ENCODE results near the gene ACTL10.

ACTL10 gene

DNA sequence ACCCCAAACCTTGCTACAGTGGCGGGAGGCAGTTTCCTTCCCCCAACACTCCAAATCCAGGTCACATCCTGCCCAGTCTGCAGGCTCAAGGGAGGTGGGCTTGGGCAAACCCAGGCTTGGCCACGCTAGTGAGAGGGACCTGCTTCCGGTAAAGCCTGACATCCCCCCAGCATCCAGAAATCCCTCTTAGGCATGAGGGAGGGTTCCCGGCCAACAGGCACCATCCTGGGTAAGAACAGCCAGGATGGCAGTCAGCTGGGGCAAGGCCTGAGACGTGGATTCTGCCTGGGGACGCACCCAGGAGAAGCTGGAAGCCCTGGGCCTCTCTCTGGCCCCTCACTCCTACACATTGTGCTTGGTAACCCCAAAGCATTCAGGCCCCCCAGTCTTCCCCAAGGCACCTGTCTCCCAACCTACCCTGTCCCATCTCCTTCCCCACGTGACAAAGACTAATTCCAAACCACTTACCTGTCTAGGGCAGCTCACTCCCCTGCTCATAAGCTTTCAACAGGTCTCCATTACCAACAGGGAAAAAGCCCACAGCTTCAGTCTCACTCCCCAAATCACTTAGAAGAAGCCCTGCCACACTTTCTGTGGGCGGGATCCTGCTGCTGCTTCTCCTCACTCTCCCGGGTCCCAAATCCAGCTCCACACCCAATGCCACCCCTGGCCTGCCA, 2.5 kb upstream of the ACTL10 start:
- DNase-seq (ENCODE audit: low read depth): no peak

DNA sequence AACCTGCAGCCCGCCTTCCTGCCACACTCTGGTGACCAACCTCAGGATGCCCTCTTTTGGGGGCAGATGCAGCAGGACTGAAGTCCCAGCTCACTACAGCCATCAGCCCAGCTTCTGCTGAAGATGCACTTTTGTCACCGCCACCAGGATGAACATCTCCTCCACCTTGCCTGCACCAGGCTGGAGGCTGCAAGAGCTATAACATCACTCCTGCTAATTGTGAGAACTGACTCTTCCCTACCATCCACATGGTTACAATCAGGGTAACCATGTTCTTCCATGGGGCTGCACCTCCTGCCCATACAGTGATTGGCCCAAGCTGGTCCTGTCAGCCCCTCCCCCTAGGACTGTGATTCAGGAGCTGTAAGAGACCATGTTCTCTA, 2.0 kb upstream of the ACTL10 start:
- DNase-seq (ENCODE audit: low read depth): no peak

DNA sequence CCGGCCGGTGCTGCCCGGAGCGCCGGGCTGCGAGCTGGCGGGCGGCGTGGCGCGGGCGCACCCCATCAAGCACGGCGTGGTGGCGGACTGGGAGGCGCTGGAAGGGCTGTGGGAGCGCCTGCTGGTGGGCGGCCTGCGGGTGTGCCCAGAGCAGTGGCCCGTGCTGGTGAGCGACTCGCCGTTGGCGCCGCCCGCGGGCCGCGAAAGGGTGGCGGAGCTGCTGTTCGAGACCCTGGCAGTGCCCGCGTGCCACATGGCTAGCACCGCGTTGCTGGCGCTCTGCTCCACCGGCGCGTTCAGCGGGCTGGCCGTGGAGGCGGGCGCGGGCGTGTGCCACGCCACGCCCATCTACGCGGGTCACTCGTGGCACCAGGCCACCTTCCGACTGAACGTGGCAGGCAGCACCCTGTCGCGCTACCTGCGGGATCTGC, 517 bp downstream of the ACTL10 start:
- DNase-seq (ENCODE audit: low read depth): no peak

DNA sequence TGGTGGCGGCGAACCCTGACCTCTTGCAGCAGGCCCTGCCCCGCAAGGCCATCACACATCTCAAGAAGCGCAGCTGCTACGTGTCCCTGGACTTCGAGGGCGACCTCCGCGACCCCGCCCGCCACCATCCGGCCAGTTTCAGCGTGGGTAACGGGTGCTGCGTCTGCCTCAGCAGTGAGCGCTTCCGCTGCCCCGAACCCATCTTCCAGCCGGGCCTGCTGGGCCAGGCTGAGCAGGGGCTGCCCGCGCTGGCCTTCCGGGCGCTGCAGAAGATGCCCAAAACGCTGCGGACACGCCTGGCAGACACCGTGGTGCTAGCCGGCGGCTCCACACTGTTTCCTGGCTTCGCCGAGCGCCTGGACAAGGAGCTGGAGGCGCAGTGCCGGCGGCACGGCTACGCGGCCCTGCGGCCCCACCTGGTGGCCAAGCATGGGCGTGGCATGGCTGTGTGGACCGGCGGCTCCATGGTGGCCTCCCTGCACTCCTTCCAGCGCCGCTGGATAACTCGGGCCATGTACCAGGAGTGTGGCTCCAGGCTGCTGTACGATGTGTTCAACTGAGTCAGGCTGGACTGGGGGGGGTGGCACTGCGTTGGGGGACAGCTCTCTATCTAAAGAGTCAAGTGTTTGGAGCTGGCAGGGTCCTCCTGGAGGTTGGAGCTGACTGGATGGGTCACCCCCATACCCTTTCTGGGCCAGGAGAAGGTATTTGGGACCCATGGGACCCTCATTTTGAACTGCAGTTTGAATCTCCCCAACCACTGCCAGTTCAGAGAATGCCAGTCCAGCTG, 1.1 kb downstream of the ACTL10 start:
- DNase-seq (ENCODE audit: low read depth): no peak

DNA sequence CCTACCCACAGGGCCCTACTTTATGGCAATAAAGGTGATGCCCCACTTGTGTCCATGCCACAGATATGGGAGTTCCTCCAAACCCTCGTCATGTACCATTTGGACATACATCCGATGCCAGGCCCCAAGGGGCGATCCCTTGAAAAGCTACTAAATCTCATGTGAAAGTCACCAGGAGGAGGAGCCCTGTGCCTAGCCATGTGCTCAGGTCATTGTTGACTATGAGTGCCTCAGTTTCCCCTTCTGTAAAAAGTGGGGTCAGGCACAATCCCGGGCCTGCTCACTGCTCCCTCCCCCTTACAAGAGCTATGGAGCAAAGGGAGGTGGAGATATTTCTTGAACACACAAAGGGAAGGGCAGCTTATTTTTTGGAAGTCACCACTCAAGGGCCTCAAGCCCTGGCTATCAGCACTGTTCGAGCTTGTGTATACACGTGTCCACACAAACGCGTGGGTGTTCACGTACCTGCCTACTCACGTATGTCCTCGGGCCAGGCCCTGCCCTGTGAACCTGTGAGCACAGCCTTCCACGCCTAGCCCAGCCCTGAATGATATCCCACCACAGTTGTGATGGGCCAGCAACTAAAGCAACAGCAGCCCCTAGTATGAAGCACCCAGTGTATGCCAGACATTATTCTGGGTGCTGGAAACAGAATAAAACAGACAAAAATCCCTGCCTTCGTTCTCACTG, 1.9 kb downstream of the ACTL10 start:
- no peak for DNase-seq (ENCODE audit: low read depth)

DNA sequence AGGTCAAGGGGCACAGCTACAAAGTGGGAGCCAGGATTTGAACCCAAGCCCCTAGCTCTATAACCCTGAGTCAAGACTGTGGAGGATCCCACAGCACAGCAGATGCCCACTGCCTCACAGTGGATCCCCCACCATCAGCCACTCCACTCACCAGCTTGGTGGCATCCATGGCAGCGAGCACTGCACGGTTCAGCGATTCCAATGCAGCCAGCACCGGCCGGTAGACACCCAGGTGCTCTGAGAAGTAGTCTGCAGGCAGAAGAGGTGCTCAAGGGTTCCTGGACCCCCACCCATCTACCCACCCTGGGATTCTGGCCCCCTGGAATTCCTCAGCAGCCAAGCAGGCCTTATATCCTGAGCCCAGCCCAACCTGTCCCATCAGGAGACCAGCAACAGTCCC, 2.5 kb downstream of the ACTL10 start:
- DNase-seq (ENCODE audit: low read depth): no peak

GRCh38 chr20:33669873-33670640, 3.3 kb downstream of the ACTL10 start:
- no peak for DNase-seq (ENCODE audit: low read depth)

DNA sequence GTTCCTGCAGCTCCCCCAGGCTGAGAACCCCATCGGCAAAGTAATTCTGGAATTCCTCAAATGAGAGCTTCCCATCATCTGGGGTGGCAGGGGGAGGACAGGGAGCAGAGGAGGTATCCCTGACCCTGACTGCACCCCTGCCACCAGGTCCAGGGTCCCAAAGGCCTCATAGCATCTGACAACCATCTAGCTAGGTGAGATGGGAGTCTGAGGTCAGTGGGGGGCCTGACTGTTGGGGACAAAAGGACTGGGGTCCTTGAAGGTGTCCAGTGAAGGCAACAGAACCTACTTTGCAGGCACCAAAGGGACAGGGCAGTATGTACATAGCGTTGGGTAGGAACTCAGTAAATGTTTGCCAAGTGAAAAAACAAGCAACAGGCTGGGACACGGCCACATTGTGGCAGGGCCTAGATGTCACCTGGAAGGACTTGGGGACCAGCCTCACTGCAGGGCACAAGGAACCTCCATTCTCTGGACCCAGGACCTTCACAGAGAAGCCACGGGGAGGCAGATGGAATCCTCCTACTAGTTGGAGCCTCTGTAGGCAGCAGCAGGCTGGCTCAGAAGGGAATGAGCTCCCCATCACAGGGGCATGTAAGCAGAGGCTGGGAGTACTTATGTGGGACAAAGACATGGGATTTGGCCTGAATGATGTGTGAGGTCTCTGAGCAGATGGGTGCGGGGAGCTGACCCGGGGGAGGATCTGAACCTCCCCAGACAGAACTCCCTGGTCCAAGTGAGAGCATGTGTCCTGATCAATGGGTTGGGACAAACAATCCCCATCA, 4.2 kb downstream of the ACTL10 start:
- no peak for DNase-seq (ENCODE audit: low read depth)

GRCh38 chr20:33671573-33672288, 5.0 kb downstream of the ACTL10 start:
- DNase-seq (ENCODE audit: low read depth): no peak

DNA sequence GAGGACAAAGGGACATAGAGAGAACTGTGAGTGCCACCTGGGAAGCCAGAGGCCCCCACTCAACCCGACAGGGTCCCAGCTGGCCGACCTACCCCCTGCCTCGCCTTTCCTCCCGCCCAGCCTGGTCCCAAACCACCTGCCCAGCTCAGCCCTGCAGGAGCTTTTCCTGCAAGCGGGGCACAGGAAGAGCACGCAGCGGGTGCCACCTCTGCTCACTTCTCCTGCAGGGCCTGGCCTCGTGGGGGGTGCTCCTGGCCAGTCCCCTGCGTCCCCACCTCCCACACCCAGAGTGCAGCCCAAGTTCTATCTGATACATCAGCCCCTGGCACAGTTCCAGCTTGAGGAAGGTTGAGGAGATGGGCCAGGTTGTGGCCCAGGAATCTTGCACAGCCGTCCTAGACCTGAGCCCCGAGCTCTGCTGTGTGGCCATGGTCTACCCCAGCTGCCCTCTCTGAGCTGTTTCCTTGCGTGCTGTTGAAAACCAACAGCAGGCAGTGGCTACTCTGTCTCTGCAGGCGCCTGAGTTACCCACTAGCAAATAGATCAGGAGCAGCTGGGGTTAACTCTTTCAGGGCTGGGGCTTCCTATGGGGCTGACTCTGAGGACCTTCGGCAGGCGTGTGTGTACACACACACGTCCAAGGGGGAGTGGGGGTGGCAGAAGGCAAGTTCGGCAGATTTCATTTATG, 5.8 kb downstream of the ACTL10 start:
- no peak for DNase-seq (ENCODE audit: low read depth)

DNA sequence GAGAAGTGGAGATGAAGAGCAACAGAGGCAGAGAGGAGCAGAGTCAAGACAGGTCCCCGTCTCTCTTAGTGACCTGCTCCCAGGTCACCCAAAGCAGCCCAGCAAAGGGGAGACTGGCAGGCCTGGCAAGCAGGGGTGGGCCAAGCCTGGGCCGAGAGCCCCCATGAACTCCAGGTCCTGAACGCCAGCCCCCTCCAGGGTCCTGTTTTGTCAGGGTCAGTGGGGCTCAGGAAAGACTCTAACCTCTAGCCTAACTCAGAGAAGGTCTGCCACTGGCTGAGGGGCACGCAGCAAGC, 6.3 kb downstream of the ACTL10 start:
- no peak for DNase-seq (ENCODE audit: low read depth)

DNA sequence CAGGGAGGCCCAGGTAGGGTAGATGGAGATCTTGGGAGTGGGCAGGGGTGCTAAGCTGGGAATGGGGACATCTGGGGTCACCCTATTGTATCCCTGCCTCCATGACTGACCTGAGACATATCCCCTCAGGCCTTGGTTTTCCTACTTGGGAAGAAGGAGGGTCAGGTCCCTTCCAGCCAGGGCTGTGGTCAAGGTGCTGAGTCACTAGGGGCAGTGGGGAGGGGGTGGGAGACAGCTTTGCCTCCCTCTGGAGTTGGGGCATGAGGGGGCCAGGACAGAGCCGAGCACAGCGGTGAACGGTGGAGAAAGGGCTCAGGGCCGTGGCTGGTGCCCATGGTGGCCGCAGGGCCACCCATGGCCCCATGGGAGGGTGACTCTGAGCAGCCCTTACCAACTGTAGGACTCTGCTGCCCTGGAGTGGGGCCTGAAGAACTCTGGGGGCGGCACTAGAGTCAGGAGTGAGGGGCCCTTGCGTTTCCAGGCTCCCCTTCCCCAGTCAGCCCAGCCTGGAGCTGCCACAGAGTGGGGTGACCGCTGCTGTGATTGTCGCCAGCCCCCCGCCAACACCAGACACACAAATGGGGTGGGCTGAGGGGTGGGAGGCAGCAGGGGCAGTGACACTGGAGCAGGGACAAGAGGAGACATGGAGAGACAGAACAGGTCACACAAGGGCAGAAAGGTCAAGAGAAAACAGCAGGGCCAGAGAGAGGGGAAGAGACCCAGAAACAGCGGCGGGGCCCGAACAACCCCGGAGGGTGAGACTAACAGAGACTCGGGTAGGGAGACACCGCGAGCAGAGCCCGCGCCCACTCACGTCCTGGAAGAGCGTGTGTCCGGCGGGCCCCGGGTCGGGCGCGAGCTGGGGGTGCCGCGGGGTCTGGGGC, 6.9 kb downstream of the ACTL10 start:
- no peak for DNase-seq (ENCODE audit: low read depth)

GRCh38 chr20:33674294-33675135, 7.8 kb downstream of the ACTL10 start, which contains the start of gene NECAB3:
TSS of gene NECAB3 (minus strand) at chr20:33674428. CDS start at chr20:33674352, 76 bp downstream.
- DNase-seq (ENCODE audit: low read depth): no peak

GRCh38 chr20:33675136-33675959, 8.6 kb downstream of the ACTL10 start:
- no peak for DNase-seq (ENCODE audit: low read depth)

GRCh38 chr20:33676121-33676520, 9.4 kb downstream of the ACTL10 start:
- DNase-seq (ENCODE audit: low read depth): no peak

DNA sequence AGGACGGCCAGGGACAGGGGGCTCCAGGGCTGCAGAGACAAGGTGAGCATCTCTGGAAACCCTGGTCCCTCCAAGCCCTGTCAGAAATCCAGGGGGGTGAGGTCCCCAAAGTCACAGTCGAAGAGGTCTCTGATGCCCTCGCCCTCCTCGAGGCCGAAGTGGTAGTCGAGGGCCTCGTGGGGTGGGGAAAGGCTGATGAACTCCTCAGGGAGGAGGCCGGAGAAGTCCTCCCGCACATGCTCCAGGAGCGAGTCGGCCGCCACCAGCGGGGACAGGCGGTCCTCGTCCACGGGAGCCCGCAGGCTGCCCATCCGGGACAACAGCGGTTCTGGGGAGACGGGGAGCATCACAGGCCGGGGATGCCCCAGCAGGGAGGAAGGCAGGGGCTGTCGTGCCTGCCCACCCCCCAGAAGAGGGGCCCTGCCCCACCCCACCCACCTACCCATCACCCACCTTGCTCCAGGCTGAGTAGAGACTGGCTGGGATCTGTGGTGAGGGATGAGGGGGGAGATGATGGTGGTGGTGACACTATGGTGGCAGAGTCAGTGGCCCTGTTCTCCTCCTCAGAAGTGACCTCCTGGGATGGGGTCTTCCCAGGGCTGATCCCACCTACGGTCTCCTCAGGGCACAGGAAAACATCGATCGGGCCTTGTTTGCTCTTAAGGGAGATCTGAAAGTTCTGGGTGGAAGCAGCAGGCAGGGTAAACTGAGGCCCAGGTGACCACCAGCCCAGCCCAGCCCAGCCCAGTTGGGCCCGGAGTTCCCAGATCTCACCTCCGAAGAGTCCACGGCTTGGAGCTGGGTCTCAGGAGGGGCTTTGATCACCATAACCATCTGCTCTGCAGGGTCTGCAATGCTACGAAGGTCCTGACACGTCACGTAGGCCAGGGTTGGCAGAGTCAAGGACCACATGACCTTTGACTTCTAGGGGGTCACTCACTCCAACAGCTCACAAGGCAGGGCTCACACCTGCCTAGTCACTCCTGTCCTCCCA, 10.2 kb downstream of the ACTL10 start:
- DNase-seq (ENCODE audit: low read depth): no peak
